Bladder microvascular endothelial cell (primary cell): ENCODE results near the gene PFN1. TPM values are rescaled to one million over a fixed set of nuclear protein-coding genes. Genes with fewer than 3 reads are reported as not detected.

ENCODE experiments used
- total RNA-seq: library from RNA; depleted of rRNA; stranded (reverse); fragments of >200 nt; gene quantifications from 2 replicates; pipeline ENCODE4 v1.2.3, GENCODE V29; 2014

Gene PFN1
- total RNA-seq: 789 and 1,108 TPM in 2 replicates

GRCh38 chr17:4948166-4948930, at the start of gene PFN1:
PFN1 (minus strand) TSS chr17:4948530; CDS start chr17:4948394, 136 bp downstream.

GRCh38 chr17:4997302-4998026, 49.1 kb upstream of the PFN1 start, which contains the start of the genes INCA1 and KIF1C:
INCA1 (minus strand) TSS chr17:4997522; CDS start chr17:4994437, 3,085 bp downstream.
KIF1C (plus strand) TSS chr17:4997950; CDS start chr17:5000247, 2,297 bp downstream.

GRCh38 chr17:4986951-4987766, 38.8 kb upstream of the PFN1 start, which contains the start of gene CAMTA2:
CAMTA2 (minus strand) TSS chr17:4987675; CDS start chr17:4986222, 1,453 bp downstream.

GRCh38 chr17:4967539-4968485, 19.5 kb upstream of the PFN1 start, which contains the start of gene SPAG7:
SPAG7 (minus strand) TSS chr17:4967817; CDS start chr17:4967804, 13 bp downstream.

GRCh38 chr17:4950746-4951204, 2.4 kb upstream of the PFN1 start, which contains the start of gene ENO3:
ENO3 (plus strand) TSS chr17:4951119; CDS start chr17:4951830, 711 bp downstream.

GRCh38 chr17:4939796-4940554, 8.4 kb downstream of the PFN1 start, which contains the start of the genes RNF167 and SLC25A11:
RNF167 (plus strand) TSS chr17:4940268; CDS start chr17:4940910, 642 bp downstream.
SLC25A11 (minus strand) TSS chr17:4940046; CDS start chr17:4939910, 136 bp downstream.

GRCh38 chr17:4931963-4932362, 16.4 kb downstream of the PFN1 start, which contains the start of gene GP1BA:
GP1BA (plus strand) TSS chr17:4932277; CDS start chr17:4932605, 328 bp downstream.

GRCh38 chr17:4903051-4903818, 45.1 kb downstream of the PFN1 start, which contains the start of gene CHRNE:
CHRNE (minus strand) TSS chr17:4903098; CDS start chr17:4903063, 35 bp downstream.

GRCh38 chr17:4899341-4900230, 48.7 kb downstream of the PFN1 start, which contains the start of gene C17orf107:
C17orf107 (plus strand) TSS chr17:4899536; CDS start chr17:4899763, 227 bp downstream.

Other genes with a start within 250 kb of the PFN1 start
- gene PELP1, start 244.4 kb downstream of the PFN1 start, total RNA-seq: 8.4 and 37.8 TPM in 2 replicates
- gene ARRB2, start 237.9 kb downstream of the PFN1 start, total RNA-seq: 3.9 and 6.3 TPM in 2 replicates
- 9.2 and 9.8 TPM in 2 replicates for gene MED11, start 217.1 kb downstream of the PFN1 start, total RNA-seq
- 0.19 TPM in 1 of 2 replicates, not detected in the other for gene ZMYND15, start 208.7 kb downstream of the PFN1 start, total RNA-seq
- 1.3 and 2.6 TPM in 2 replicates for gene CXCL16, start 208.6 kb downstream of the PFN1 start, total RNA-seq
- gene TM4SF5, start 176.6 kb downstream of the PFN1 start, total RNA-seq: not detected in 2 replicates
- gene VMO1, start 162.2 kb downstream of the PFN1 start, total RNA-seq: 0.13 TPM in 1 of 2 replicates, not detected in the other
- gene GLTPD2, start 159.6 kb downstream of the PFN1 start, total RNA-seq: not detected in 2 replicates
- gene PSMB6, start 152.4 kb downstream of the PFN1 start, total RNA-seq: 139 and 176 TPM in 2 replicates
- 26.4 and 39.3 TPM in 2 replicates for gene PLD2, start 141.4 kb downstream of the PFN1 start, total RNA-seq
- 30.0 and 78.7 TPM in 2 replicates for gene MINK1, start 115.2 kb downstream of the PFN1 start, total RNA-seq
- gene C17orf107, start 49.0 kb downstream of the PFN1 start, total RNA-seq: 0.49 and 1.1 TPM in 2 replicates
- gene CHRNE, start 45.4 kb downstream of the PFN1 start, total RNA-seq: 0.31 and 0.32 TPM in 2 replicates
- gene GP1BA, start 16.3 kb downstream of the PFN1 start, total RNA-seq: 0.13 TPM in 1 of 2 replicates, not detected in the other
- gene SLC25A11, start 8.5 kb downstream of the PFN1 start, total RNA-seq: 45.8 and 61.3 TPM in 2 replicates
- 13.4 and 18.6 TPM in 2 replicates for gene RNF167, start 8.3 kb downstream of the PFN1 start, total RNA-seq
- 1.6 and 4.7 TPM in 2 replicates for gene ENO3, start 2.6 kb upstream of the PFN1 start, total RNA-seq
- 44.0 and 53.9 TPM in 2 replicates for gene SPAG7, start 19.3 kb upstream of the PFN1 start, total RNA-seq
- gene CAMTA2, start 39.1 kb upstream of the PFN1 start, total RNA-seq: 6.5 and 14.0 TPM in 2 replicates
- gene INCA1, start 49.0 kb upstream of the PFN1 start, total RNA-seq: 0.25 and 0.32 TPM in 2 replicates
- 91.3 and 158 TPM in 2 replicates for gene KIF1C, start 49.4 kb upstream of the PFN1 start, total RNA-seq
- gene SLC52A1, start 86.9 kb upstream of the PFN1 start, total RNA-seq: under 0.01 and 0.19 TPM in 2 replicates
- gene ZFP3, start 129.9 kb upstream of the PFN1 start, total RNA-seq: 0.97 and 1.7 TPM in 2 replicates
- 4.0 and 5.5 TPM in 2 replicates for gene ZNF232, start 163.3 kb upstream of the PFN1 start, total RNA-seq
- not detected in 2 replicates for gene USP6, start 167.5 kb upstream of the PFN1 start, total RNA-seq
- 2.9 and 5.4 TPM in 2 replicates for gene ZNF594, start 243.3 kb upstream of the PFN1 start, total RNA-seq